ENCODE measurements around the gene MXD3.

Gene MXD3

DNA sequence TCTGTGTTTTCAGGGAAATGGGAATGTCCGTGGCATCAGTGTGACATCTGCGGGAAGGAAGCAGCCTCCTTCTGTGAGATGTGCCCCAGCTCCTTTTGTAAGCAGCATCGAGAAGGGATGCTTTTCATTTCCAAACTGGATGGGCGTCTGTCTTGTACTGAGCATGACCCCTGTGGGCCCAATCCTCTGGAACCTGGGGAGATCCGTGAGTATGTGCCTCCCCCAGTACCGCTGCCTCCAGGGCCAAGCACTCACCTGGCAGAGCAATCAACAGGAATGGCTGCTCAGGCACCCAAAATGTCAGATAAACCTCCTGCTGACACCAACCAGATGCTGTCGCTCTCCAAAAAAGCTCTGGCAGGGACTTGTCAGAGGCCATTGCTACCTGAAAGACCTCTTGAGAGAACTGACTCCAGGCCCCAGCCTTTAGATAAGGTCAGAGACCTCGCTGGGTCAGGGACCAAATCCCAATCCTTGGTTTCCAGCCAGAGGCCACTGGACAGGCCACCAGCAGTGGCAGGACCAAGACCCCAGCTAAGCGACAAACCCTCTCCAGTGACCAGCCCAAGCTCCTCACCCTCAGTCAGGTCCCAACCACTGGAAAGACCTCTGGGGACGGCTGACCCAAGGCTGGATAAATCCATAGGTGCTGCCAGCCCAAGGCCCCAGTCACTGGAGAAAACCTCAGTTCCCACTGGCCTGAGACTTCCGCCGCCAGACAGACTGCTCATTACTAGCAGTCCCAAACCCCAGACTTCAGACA lies 17.7 kb downstream of the MXD3 start:
- CTCF ChIA-PET, result interaction anchor here (0.6 to 1.6 kb wide), 3 partner anchors 16 to 366 kb away, joined by 3 to 5 read pairs (median 4); no protein-coding TSS in a partner anchor
- Histone ChIP-seq H3K27ac (ENCODE audit: extremely low read depth, low read depth, low read length) (no peak overlapping the region), H3K4me3 (ENCODE audit: low read depth, low read length) (no peak overlapping the region), H3K9me3 (ENCODE audit: control insufficient read depth, insufficient read depth, low read depth, low read length) (no peaks in the 10 kb centered on the region), H3K4me1 (ENCODE audit: control insufficient read depth, insufficient read depth, low read length) (0 out of 2 replicates have a peak, but pooled peaks cover 3% of the 10 kb centered on the region), H3K36me3 (ENCODE audit: control insufficient read depth in 2 of 2, insufficient read depth in 1 of 2, low read length in 2 of 2) (peaks cover 34 to 89% of the 10 kb centered on the region in 2 experiments)
- TF ChIP-seq ZNF10 (tag by site-specific recombination; IDR thresholded peaks at IDR 0.05), result no peak
- POLR2A ChIA-PET, result interaction anchor here (0.6 to 1.5 kb wide), 2 partner anchors 18 to 125 kb away, joined by 4 to 6 read pairs; no protein-coding TSS in a partner anchor

DNA sequence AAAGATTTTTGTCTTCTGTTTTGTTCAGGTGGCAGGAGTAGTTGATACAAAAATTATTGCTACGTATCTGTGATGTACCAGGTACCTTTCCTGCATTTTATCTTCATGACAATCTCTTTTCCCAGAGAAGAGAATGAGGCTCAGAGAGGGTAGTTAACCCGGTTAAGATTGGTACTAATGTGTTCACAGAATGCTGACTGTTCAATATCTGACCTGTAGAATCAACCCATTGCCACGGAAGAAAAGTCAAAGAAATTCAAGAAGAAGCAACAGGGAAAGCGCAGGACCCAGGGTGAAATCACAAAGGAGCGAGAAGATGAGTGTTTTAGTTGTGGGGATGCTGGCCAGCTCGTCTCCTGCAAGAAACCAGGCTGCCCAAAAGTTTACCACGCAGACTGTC lies 20.0 kb downstream of the MXD3 start:
- CTCF ChIA-PET, result no interaction called here
- H3K4me1 ChIP-seq (ENCODE audit: control insufficient read depth, insufficient read depth, low read length), result no peaks in the 10 kb centered on the region
- no peak overlapping the region for H3K27ac ChIP-seq (ENCODE audit: extremely low read depth, low read depth, low read length)
- H3K9me3 ChIP-seq (ENCODE audit: control insufficient read depth, insufficient read depth, low read depth, low read length), result no peaks in the 10 kb centered on the region
- POLR2A ChIA-PET, result no interaction called here
- no peak overlapping the region for H3K4me3 ChIP-seq (ENCODE audit: low read depth, low read length)
- TF ChIP-seq, protein P1, sequence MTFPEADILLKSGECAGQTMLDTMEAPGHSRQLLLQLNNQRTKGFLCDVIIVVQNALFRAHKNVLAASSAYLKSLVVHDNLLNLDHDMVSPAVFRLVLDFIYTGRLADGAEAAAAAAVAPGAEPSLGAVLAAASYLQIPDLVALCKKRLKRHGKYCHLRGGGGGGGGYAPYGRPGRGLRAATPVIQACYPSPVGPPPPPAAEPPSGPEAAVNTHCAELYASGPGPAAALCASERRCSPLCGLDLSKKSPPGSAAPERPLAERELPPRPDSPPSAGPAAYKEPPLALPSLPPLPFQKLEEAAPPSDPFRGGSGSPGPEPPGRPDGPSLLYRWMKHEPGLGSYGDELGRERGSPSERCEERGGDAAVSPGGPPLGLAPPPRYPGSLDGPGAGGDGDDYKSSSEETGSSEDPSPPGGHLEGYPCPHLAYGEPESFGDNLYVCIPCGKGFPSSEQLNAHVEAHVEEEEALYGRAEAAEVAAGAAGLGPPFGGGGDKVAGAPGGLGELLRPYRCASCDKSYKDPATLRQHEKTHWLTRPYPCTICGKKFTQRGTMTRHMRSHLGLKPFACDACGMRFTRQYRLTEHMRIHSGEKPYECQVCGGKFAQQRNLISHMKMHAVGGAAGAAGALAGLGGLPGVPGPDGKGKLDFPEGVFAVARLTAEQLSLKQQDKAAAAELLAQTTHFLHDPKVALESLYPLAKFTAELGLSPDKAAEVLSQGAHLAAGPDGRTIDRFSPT (tag by site-specific recombination; IDR thresholded peaks at IDR 0.05), result no peak
- TF ChIP-seq SCRT1 (tag by site-specific recombination; IDR thresholded peaks at IDR 0.05; ENCODE audit: borderline replicate concordance) (no peak), ZNF311 (tag by site-specific recombination; IDR thresholded peaks at IDR 0.05; ENCODE audit: borderline replicate concordance) (no peak), HOXA7 (CRISPR knock-in tag; IDR thresholded peaks at IDR 0.05; ENCODE audit: borderline replicate concordance) (no peak), ZSCAN23 (tag by site-specific recombination; IDR thresholded peaks at IDR 0.05) (no peak), ZNF341 (tag by site-specific recombination; IDR thresholded peaks at IDR 0.05; ENCODE audit: low read depth) (no peak), ZNF302 (tag by site-specific recombination; IDR thresholded peaks at IDR 0.05; ENCODE audit: low read depth) (no peak), ZNF391 (tag by site-specific recombination; IDR thresholded peaks at IDR 0.05; ENCODE audit: borderline replicate concordance, low read depth) (no peak), ZNF138 (tag by site-specific recombination; IDR thresholded peaks at IDR 0.05; ENCODE audit: borderline replicate concordance) (no peak), EGR2 (tag by site-specific recombination; IDR thresholded peaks at IDR 0.05; ENCODE audit: low read depth) (no peak), ZBTB17 (tag by site-specific recombination; IDR thresholded peaks at IDR 0.05) (no peak), ZNF239 (tag by site-specific recombination; IDR thresholded peaks at IDR 0.05) (no peak), ZNF366 (tag by site-specific recombination; conservative IDR thresholded peaks at IDR 0.05) (no peak), FEZF1 (tag by site-specific recombination; IDR thresholded peaks at IDR 0.05) (no peak), KLF1 (tag by site-specific recombination; IDR thresholded peaks at IDR 0.05) (no peak), BCL11A (tag by site-specific recombination; IDR thresholded peaks at IDR 0.05; ENCODE audit: low read depth) (no peak), SETDB1 (IDR thresholded peaks at IDR 0.05; ENCODE audit: insufficient read length, low read length) (no peak), ZNF558 (tag by site-specific recombination; IDR thresholded peaks at IDR 0.05) (no peak)
- TF ChIP-seq, protein P2, sequence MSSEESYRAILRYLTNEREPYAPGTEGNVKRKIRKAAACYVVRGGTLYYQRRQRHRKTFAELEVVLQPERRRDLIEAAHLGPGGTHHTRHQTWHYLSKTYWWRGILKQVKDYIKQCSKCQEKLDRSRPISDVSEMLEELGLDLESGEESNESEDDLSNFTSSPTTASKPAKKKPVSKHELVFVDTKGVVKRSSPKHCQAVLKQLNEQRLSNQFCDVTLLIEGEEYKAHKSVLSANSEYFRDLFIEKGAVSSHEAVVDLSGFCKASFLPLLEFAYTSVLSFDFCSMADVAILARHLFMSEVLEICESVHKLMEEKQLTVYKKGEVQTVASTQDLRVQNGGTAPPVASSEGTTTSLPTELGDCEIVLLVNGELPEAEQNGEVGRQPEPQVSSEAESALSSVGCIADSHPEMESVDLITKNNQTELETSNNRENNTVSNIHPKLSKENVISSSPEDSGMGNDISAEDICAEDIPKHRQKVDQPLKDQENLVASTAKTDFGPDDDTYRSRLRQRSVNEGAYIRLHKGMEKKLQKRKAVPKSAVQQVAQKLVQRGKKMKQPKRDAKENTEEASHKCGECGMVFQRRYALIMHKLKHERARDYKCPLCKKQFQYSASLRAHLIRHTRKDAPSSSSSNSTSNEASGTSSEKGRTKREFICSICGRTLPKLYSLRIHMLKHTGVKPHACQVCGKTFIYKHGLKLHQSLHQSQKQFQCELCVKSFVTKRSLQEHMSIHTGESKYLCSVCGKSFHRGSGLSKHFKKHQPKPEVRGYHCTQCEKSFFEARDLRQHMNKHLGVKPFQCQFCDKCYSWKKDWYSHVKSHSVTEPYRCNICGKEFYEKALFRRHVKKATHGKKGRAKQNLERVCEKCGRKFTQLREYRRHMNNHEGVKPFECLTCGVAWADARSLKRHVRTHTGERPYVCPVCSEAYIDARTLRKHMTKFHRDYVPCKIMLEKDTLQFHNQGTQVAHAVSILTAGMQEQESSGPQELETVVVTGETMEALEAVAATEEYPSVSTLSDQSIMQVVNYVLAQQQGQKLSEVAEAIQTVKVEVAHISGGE (tag by site-specific recombination; conservative IDR thresholded peaks at IDR 0.05; ENCODE audit: low read depth), result no peak
- H3K36me3 ChIP-seq (ENCODE audit: control insufficient read depth in 2 of 2, insufficient read depth in 1 of 2, low read length in 2 of 2), result peaks cover 48 to 90% of the 10 kb centered on the region in 2 experiments
